Measurements from ENCODE around the gene ANKRD53.

Gene ANKRD53

DNA sequence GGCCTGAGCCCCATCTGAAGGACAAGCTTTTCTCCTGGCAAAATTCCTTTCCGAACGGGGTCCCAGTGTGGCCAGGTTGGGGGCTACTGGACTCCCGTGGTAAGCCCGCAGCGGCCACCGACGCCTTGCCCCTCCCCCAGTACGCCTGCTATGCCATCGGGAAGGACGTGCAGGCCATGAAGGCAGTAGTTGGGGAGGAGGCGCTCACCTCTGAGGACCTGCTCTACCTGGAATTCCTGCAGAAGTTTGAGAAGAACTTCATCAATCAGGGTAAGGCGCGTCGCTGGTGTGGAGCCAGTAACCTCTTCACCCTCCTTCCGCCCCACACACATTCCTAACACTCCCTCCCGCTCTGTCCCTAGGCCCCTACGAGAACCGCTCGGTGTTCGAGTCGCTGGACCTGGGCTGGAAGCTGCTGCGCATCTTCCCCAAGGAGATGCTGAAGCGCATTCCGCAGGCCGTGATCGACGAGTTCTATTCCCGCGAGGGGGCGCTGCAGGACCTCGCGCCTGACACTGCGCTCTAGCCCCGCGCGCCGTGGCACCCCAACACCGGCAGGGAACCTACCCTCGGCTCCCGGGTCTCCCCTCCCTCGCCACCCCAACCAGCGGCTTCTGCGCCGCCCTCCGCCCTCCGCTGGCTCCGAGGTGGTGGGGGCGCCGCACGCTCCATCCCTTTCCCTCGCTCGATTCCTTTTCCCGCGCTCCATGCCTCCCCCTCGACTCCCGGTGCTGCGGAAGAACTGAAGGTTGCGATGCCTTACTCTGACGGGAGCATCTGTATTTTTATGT is 13.6 kb upstream of the ANKRD53 start:
- DNase-seq (ENCODE audit: low spot score) = peak; percentile 85
- TF ChIP-seq, protein P1, sequence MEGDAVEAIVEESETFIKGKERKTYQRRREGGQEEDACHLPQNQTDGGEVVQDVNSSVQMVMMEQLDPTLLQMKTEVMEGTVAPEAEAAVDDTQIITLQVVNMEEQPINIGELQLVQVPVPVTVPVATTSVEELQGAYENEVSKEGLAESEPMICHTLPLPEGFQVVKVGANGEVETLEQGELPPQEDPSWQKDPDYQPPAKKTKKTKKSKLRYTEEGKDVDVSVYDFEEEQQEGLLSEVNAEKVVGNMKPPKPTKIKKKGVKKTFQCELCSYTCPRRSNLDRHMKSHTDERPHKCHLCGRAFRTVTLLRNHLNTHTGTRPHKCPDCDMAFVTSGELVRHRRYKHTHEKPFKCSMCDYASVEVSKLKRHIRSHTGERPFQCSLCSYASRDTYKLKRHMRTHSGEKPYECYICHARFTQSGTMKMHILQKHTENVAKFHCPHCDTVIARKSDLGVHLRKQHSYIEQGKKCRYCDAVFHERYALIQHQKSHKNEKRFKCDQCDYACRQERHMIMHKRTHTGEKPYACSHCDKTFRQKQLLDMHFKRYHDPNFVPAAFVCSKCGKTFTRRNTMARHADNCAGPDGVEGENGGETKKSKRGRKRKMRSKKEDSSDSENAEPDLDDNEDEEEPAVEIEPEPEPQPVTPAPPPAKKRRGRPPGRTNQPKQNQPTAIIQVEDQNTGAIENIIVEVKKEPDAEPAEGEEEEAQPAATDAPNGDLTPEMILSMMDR (IDR thresholded peaks at IDR 0.05; ENCODE audit: extremely low read depth, insufficient read depth, missing control alignments) = peak; percentile 94
- in situ Hi-C loops (cut with MboI; ENCODE audit: low pct_unique_long_range_greater_than_20kb, low sequenced_read_pairs, unreplicated experiment) = no loop called here

- DNase-seq (ENCODE audit: low spot score) = no peak
- in situ Hi-C loops (cut with MboI; ENCODE audit: low pct_unique_long_range_greater_than_20kb, low sequenced_read_pairs, unreplicated experiment) = no loop called here
- TF ChIP-seq, protein P1 (IDR thresholded peaks at IDR 0.05; ENCODE audit: extremely low read depth, insufficient read depth, missing control alignments) = no peak
Observed at GRCh38 chr2:70965506-70965905, 12.9 kb upstream of the ANKRD53 start.

DNA sequence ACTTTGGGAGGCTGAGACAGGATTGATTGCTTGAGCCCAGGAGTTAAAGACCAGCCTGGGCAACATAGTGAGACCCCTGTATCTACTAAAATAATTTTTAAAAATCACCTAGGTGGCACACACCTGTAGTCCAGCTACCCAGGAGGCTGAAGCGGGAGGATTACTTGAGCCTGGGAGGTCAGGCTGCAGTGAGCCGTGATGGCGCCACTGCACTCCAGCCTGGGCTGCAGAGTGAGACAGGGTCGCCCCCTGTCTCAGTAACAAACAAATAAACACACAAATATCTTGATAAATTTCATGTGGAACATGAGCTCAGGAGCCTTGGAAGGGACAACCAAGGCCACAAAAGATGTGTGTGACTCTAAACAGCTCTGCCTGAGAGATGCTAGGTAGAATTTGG is 11.7 kb upstream of the ANKRD53 start:
- in situ Hi-C loops (cut with MboI; ENCODE audit: low pct_unique_long_range_greater_than_20kb, low sequenced_read_pairs, unreplicated experiment) = no loop called here
- DNase-seq (ENCODE audit: low spot score) = no peak
- TF ChIP-seq, protein P1 (IDR thresholded peaks at IDR 0.05; ENCODE audit: extremely low read depth, insufficient read depth, missing control alignments) = no peak

DNA sequence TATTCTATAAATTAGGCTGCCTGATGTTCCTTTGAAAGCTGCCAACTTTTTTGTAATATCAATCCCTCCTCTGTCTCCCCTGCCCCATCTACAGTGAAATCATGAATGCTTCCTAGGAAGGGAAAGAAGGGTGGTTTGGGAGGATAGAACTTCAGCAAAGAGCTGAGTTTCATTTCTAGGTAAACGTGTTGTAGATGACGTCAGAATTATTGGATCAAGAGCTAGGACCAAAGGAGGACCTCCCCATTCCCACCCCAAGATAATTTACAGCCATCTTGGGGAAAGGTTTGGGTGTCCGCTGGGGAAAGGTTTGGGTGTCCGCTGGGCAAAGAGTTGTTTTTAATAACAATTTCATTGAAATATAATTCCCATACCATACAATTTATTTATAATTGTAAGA is 11.2 kb upstream of the ANKRD53 start:
- TF ChIP-seq, protein P1 (IDR thresholded peaks at IDR 0.05; ENCODE audit: extremely low read depth, insufficient read depth, missing control alignments) = no peak
- DNase-seq (ENCODE audit: low spot score) = no peak
- in situ Hi-C loops (cut with MboI; ENCODE audit: low pct_unique_long_range_greater_than_20kb, low sequenced_read_pairs, unreplicated experiment) = no loop called here

- no peak for DNase-seq (ENCODE audit: low spot score)
- in situ Hi-C loops (cut with MboI; ENCODE audit: low pct_unique_long_range_greater_than_20kb, low sequenced_read_pairs, unreplicated experiment) = no loop called here
- TF ChIP-seq, protein P1 (IDR thresholded peaks at IDR 0.05; ENCODE audit: extremely low read depth, insufficient read depth, missing control alignments) = no peak
Observed at GRCh38 chr2:70974592-70974991, 3.8 kb upstream of the ANKRD53 start.

- no peak for DNase-seq (ENCODE audit: low spot score)
- in situ Hi-C loops (cut with MboI; ENCODE audit: low pct_unique_long_range_greater_than_20kb, low sequenced_read_pairs, unreplicated experiment) = no loop called here
- TF ChIP-seq, protein P1 (IDR thresholded peaks at IDR 0.05; ENCODE audit: extremely low read depth, insufficient read depth, missing control alignments) = no peak
Observed at GRCh38 chr2:70975237-70975636, 3.2 kb upstream of the ANKRD53 start.
